ENCODE measurements around the gene PRSS3. TPM values are rescaled to one million over a fixed set of nuclear protein-coding genes. Genes with fewer than 3 reads are reported as not detected.

Gene PRSS3
- total RNA-seq, 1 experiment from 2014 or later = 66.3 TPM

DNA sequence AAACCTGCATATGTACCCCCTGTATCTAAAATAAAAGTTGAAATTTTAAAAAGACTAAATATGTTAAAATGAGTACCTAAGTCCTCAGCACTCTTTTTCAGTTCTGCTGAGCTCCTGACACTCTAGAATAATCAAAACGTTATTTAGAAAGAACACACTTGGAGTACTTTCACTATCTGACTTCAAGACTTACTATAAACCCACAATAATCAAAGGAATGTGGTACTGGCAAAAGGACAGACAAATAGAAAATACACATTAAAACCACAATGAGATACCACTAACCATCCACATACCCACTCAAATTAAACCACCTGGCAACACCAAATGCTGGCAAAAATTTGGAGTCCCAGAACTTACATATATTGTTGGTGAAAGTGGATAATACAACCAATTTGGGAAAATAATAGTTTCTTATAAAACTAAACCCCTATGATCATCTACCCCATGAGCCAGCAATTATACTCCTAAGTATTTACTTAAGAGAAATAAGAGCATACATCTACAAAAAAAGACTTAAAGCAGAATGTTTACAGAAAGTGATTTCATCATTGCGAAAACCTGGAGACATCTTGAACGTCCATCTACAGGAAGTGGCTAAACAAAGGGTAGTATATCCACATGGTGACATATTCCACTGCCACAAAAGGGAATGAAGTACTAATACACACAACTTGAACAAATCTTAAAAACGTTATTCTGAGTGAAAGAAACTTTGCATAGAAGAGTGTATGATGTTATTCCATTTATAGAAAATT is 12.8 kb upstream of the PRSS3 start:
- intact Hi-C loops (cut with micrococcal nuclease) = no loop called here

More for the DNA sequence above, 12.8 kb upstream of the PRSS3 start:
- BruUV-seq (replicated peaks) = no TSS peak
- TF ChIP-seq SRF (IDR thresholded peaks at IDR 0.05; ENCODE audit: low read depth) (no peak), SIN3A (IDR thresholded peaks at IDR 0.05; ENCODE audit: low read depth) (no peak), ELF1 (IDR thresholded peaks at IDR 0.05; ENCODE audit: borderline replicate concordance, low read depth) (no peak), RAD21 (IDR thresholded peaks at IDR 0.05; ENCODE audit: low read depth) (no peak), EZH2phosphoT487 (IDR thresholded peaks at IDR 0.05; ENCODE audit: borderline replicate concordance) (no peak), FOSL1 (IDR thresholded peaks at IDR 0.05; ENCODE audit: low read depth) (no peak), EGR1 (IDR thresholded peaks at IDR 0.05; ENCODE audit: low read depth) (no peak), POLR2A (IDR thresholded peaks at IDR 0.05; ENCODE audit: borderline replicate concordance, extremely low read depth, insufficient read depth, insufficient read length) (no peak), SP1 (IDR thresholded peaks at IDR 0.05; ENCODE audit: low read depth) (no peak), POLR2AphosphoS5 (IDR thresholded peaks at IDR 0.05; ENCODE audit: low read depth, low read length) (no peak), ZFX (IDR thresholded peaks at IDR 0.05) (no peak), CEBPB (IDR thresholded peaks at IDR 0.05; ENCODE audit: low read depth) (no peak), CBX3 (IDR thresholded peaks at IDR 0.05; ENCODE audit: low read depth) (no peak), YY1 (IDR thresholded peaks at IDR 0.05; ENCODE audit: extremely low read depth, insufficient replicate concordance, low read depth, low read length) (no peak)
- TF ChIP-seq, protein P1, sequence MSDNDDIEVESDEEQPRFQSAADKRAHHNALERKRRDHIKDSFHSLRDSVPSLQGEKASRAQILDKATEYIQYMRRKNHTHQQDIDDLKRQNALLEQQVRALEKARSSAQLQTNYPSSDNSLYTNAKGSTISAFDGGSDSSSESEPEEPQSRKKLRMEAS (IDR thresholded peaks at IDR 0.05) = no peak
- TF ChIP-seq, protein P2, sequence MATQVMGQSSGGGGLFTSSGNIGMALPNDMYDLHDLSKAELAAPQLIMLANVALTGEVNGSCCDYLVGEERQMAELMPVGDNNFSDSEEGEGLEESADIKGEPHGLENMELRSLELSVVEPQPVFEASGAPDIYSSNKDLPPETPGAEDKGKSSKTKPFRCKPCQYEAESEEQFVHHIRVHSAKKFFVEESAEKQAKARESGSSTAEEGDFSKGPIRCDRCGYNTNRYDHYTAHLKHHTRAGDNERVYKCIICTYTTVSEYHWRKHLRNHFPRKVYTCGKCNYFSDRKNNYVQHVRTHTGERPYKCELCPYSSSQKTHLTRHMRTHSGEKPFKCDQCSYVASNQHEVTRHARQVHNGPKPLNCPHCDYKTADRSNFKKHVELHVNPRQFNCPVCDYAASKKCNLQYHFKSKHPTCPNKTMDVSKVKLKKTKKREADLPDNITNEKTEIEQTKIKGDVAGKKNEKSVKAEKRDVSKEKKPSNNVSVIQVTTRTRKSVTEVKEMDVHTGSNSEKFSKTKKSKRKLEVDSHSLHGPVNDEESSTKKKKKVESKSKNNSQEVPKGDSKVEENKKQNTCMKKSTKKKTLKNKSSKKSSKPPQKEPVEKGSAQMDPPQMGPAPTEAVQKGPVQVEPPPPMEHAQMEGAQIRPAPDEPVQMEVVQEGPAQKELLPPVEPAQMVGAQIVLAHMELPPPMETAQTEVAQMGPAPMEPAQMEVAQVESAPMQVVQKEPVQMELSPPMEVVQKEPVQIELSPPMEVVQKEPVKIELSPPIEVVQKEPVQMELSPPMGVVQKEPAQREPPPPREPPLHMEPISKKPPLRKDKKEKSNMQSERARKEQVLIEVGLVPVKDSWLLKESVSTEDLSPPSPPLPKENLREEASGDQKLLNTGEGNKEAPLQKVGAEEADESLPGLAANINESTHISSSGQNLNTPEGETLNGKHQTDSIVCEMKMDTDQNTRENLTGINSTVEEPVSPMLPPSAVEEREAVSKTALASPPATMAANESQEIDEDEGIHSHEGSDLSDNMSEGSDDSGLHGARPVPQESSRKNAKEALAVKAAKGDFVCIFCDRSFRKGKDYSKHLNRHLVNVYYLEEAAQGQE (IDR thresholded peaks at IDR 0.05; ENCODE audit: low read depth) = no peak
- TF ChIP-seq, protein P3, sequence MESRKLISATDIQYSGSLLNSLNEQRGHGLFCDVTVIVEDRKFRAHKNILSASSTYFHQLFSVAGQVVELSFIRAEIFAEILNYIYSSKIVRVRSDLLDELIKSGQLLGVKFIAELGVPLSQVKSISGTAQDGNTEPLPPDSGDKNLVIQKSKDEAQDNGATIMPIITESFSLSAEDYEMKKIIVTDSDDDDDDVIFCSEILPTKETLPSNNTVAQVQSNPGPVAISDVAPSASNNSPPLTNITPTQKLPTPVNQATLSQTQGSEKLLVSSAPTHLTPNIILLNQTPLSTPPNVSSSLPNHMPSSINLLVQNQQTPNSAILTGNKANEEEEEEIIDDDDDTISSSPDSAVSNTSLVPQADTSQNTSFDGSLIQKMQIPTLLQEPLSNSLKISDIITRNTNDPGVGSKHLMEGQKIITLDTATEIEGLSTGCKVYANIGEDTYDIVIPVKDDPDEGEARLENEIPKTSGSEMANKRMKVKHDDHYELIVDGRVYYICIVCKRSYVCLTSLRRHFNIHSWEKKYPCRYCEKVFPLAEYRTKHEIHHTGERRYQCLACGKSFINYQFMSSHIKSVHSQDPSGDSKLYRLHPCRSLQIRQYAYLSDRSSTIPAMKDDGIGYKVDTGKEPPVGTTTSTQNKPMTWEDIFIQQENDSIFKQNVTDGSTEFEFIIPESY (IDR thresholded peaks at IDR 0.05; ENCODE audit: extremely low read depth, insufficient replicate concordance, low read length) = no peak
- no peaks in the 10 kb centered on the region for H4K20me1 ChIP-seq (ENCODE audit: insufficient read depth)
- no peaks in the 10 kb centered on the region for H3K79me2 ChIP-seq (ENCODE audit: insufficient read depth, low read length)
- H2AFZ ChIP-seq (ENCODE audit: low read depth, low read length, poor library complexity, severe bottlenecking) = no peak overlapping the region
- no peaks in the 10 kb centered on the region for H3K36me3 ChIP-seq (ENCODE audit: control insufficient read depth in 1 of 2, insufficient read depth in 2 of 2, low read length in 2 of 2)
- H3K4me3 ChIP-seq (replicated peaks in 1 of 2; ENCODE audit: low read depth in 1 of 2, low read length in 2 of 2) = no peak overlapping the region
- ChIA-PET CTCF (no interaction called here), POLR2A (no interaction called here), RAD21 (ENCODE audit: low non-redundant PET in 1 of 2, low total read pairs in 2 of 2, uncharacterized antibody in 2 of 2, unreplicated experiment in 2 of 2) (interaction anchor here in 1 of 2 experiments (1.1 kb wide), 1 partner anchor 159 kb away, joined by 4 read pairs; no protein-coding TSS in a partner anchor)
- no peaks in the 10 kb centered on the region for H3K9me2 ChIP-seq (ENCODE audit: insufficient read depth)
- DNase-seq (ENCODE audit: low read depth, low spot score) (no peak), ATAC-seq (no peak)
- H3K27ac ChIP-seq (ENCODE audit: low read depth, low read length) = no peak overlapping the region
- H3K9ac ChIP-seq (ENCODE audit: low read length) = no peak overlapping the region
- no peaks in the 10 kb centered on the region for H3K27me3 ChIP-seq (ENCODE audit: insufficient read depth, low read length)
- no peak overlapping the region for H3K4me2 ChIP-seq (ENCODE audit: low read length)
- peaks cover 0 to 14% of the 10 kb centered on the region in 2 experiments; a peak in 2 of 4 replicates for H3K4me1 ChIP-seq (ENCODE audit: control insufficient read depth in 1 of 2, insufficient read depth in 2 of 2, low read length in 2 of 2)
- H3K9me3 ChIP-seq (ENCODE audit: control insufficient read depth in 1 of 2, insufficient read depth in 1 of 2, low read depth in 1 of 2, low read length in 2 of 2) = no peaks in the 10 kb centered on the region
